H1 (cell line): ENCODE measurements around the gene THUMPD2. TPM values are rescaled to one million over a fixed set of nuclear protein-coding genes. Genes with fewer than 3 reads are reported as not detected.

Experiments used
- BCL11A ChIP-seq, 2 experiments: IDR thresholded peaks; one replicate each; pipeline ENCODE4 v1.6.1; 2011; ENCODE audit warnings: low read depth in 2 of 2, low read length in 2 of 2, mild to moderate bottlenecking in 2 of 2
- JUND ChIP-seq: IDR thresholded peaks from 2 replicates; pipeline ENCODE4 v1.6.1; 2011; ENCODE audit warnings: mild to moderate bottlenecking, improper control_type of control experiment, low read length
- KDM1A ChIP-seq: fragments of 200-600, 300-600 bp; sonication (generic); IDR thresholded peaks from 2 replicates; pipeline ENCODE4 v1.7.1; 2016; ENCODE audit warnings: mild to moderate bottlenecking, low read length, borderline replicate concordance
- RAD21 ChIP-seq, 2 experiments: IDR thresholded peaks in 1 of 2; conservative IDR thresholded peaks in 1 of 2; 2 replicates each; pipeline ENCODE4 v1.6.1; 2011; ENCODE audit warnings: low read depth in 2 of 2, low read length in 2 of 2, improper control_type of control experiment in 1 of 2, inconsistent platforms in 1 of 2, mild to moderate bottlenecking in 1 of 2, moderate library complexity in 1 of 2
- SIX5 ChIP-seq: IDR thresholded peaks from 2 replicates; pipeline ENCODE4 v1.6.1; 2011; ENCODE audit warnings: mild to moderate bottlenecking, low read depth, low read length
- polyA plus RNA-seq, 7 experiments: library from polyadenylated mRNA; depleted of rRNA in 3 of 7; stranded (reverse) in 5 of 7; unstranded in 2 of 7; fragments of >200 nt in 5 of 7; fragments of 200-250 nt in 2 of 7; gene quantifications; 1 replicate in 5 of 7; 2 replicates in 1 of 7; 4 replicates in 1 of 7; pipeline versions ENCODE4 v1.2.1 to v1.2.3, GENCODE V29; 2011 to 2013; ENCODE audit warnings: missing spikeins in 2 of 7, mixed read lengths in 2 of 7
- total RNA-seq: library from RNA; stranded (reverse); fragmentation: NEBNext Ultra II Directional; extraction: Animal tissue kit (Norgen Biotek cat#: 25700); gene quantifications from 2 replicates; pipeline ENCODE4 v1.2.1, GENCODE V29; 2021
- TF ChIP-seq, protein P1 (sequence below): fragments of 300-600 bp; sonication (generic); IDR thresholded peaks from 2 replicates; pipeline ENCODE4 v1.7.1; 2012; ENCODE audit warnings: low read length, moderate library complexity, mild to moderate bottlenecking, inconsistent platforms; ENCODE audit not compliant: insufficient replicate concordance

THUMPD2 gene
- total and polyA plus RNA-seq, 2 of the 8 experiments (the other 6 are each of a cell fraction or from before 2014, with no cell fraction given), result 8.6 to 17.0 TPM

DNA sequence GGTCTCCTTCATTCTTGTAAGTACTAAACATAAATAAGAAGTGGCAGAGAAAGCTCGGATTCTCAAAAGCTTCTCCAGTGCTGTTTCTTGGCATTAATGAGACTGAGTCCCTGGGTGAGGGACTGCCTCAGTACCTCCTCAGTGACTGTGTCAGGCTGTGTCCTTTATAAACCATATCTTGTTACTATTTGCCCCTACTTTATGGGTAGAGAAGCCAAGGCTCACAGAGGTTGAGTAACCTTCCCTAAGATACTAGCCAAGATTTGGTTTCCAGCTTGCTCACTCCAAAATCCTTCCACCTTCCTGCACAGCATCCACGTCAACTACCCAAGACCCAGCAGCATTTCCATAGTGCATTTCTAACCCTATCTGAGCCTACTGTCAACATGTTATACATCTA, 55.6 kb downstream of the THUMPD2 start (continued):
- TF ChIP-seq, protein P1, sequence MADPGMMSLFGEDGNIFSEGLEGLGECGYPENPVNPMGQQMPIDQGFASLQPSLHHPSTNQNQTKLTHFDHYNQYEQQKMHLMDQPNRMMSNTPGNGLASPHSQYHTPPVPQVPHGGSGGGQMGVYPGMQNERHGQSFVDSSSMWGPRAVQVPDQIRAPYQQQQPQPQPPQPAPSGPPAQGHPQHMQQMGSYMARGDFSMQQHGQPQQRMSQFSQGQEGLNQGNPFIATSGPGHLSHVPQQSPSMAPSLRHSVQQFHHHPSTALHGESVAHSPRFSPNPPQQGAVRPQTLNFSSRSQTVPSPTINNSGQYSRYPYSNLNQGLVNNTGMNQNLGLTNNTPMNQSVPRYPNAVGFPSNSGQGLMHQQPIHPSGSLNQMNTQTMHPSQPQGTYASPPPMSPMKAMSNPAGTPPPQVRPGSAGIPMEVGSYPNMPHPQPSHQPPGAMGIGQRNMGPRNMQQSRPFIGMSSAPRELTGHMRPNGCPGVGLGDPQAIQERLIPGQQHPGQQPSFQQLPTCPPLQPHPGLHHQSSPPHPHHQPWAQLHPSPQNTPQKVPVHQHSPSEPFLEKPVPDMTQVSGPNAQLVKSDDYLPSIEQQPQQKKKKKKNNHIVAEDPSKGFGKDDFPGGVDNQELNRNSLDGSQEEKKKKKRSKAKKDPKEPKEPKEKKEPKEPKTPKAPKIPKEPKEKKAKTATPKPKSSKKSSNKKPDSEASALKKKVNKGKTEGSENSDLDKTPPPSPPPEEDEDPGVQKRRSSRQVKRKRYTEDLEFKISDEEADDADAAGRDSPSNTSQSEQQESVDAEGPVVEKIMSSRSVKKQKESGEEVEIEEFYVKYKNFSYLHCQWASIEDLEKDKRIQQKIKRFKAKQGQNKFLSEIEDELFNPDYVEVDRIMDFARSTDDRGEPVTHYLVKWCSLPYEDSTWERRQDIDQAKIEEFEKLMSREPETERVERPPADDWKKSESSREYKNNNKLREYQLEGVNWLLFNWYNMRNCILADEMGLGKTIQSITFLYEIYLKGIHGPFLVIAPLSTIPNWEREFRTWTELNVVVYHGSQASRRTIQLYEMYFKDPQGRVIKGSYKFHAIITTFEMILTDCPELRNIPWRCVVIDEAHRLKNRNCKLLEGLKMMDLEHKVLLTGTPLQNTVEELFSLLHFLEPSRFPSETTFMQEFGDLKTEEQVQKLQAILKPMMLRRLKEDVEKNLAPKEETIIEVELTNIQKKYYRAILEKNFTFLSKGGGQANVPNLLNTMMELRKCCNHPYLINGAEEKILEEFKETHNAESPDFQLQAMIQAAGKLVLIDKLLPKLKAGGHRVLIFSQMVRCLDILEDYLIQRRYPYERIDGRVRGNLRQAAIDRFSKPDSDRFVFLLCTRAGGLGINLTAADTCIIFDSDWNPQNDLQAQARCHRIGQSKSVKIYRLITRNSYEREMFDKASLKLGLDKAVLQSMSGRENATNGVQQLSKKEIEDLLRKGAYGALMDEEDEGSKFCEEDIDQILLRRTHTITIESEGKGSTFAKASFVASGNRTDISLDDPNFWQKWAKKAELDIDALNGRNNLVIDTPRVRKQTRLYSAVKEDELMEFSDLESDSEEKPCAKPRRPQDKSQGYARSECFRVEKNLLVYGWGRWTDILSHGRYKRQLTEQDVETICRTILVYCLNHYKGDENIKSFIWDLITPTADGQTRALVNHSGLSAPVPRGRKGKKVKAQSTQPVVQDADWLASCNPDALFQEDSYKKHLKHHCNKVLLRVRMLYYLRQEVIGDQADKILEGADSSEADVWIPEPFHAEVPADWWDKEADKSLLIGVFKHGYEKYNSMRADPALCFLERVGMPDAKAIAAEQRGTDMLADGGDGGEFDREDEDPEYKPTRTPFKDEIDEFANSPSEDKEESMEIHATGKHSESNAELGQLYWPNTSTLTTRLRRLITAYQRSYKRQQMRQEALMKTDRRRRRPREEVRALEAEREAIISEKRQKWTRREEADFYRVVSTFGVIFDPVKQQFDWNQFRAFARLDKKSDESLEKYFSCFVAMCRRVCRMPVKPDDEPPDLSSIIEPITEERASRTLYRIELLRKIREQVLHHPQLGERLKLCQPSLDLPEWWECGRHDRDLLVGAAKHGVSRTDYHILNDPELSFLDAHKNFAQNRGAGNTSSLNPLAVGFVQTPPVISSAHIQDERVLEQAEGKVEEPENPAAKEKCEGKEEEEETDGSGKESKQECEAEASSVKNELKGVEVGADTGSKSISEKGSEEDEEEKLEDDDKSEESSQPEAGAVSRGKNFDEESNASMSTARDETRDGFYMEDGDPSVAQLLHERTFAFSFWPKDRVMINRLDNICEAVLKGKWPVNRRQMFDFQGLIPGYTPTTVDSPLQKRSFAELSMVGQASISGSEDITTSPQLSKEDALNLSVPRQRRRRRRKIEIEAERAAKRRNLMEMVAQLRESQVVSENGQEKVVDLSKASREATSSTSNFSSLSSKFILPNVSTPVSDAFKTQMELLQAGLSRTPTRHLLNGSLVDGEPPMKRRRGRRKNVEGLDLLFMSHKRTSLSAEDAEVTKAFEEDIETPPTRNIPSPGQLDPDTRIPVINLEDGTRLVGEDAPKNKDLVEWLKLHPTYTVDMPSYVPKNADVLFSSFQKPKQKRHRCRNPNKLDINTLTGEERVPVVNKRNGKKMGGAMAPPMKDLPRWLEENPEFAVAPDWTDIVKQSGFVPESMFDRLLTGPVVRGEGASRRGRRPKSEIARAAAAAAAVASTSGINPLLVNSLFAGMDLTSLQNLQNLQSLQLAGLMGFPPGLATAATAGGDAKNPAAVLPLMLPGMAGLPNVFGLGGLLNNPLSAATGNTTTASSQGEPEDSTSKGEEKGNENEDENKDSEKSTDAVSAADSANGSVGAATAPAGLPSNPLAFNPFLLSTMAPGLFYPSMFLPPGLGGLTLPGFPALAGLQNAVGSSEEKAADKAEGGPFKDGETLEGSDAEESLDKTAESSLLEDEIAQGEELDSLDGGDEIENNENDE, result no peak
- TF ChIP-seq SIX5, result no peak
- no peak for TF ChIP-seq KDM1A
- TF ChIP-seq BCL11A (IDR thresholded peaks at IDR 0.05; ENCODE audit: low read depth in 2 of 2, low read length in 2 of 2), result no peak
- no peak for TF ChIP-seq RAD21 (IDR thresholded peaks at IDR 0.05 in 1 of 2, conservative IDR thresholded peaks at IDR 0.05 in 1 of 2; ENCODE audit: low read depth in 2 of 2, low read length in 2 of 2)
- no peak for TF ChIP-seq JUND
